Measurements from ENCODE around the gene DCST1.

The DCST1 gene

GRCh38 chr1:155001675-155002463 is 31.8 kb upstream of the DCST1 start:
- peak; percentile 97 for DNase-seq

GRCh38 chr1:155002464-155003226 is 31.0 kb upstream of the DCST1 start, which contains the start of gene ZBTB7B:
ZBTB7B (plus strand) TSS chr1:155002802; CDS start chr1:155014661, 11,859 bp downstream.
- DNase-seq: no peak

- DNase-seq: no peak
Measured at GRCh38 chr1:155003227-155003765, 30.3 kb upstream of the DCST1 start.

- DNase-seq: no peak
Measured at GRCh38 chr1:155003766-155004351, 29.8 kb upstream of the DCST1 start.

GRCh38 chr1:155004352-155005075 is 29.1 kb upstream of the DCST1 start:
- no peak for DNase-seq

- DNase-seq: no peak
Measured at GRCh38 chr1:155005076-155006011, 28.3 kb upstream of the DCST1 start.

- no peak for DNase-seq
Measured at GRCh38 chr1:155006601-155007101, 27.0 kb upstream of the DCST1 start.

- no peak for DNase-seq
Measured at GRCh38 chr1:155007251-155007828, 26.3 kb upstream of the DCST1 start.

GRCh38 chr1:155008015-155008941 is 25.3 kb upstream of the DCST1 start:
- no peak for DNase-seq

GRCh38 chr1:155009221-155009711 is 24.4 kb upstream of the DCST1 start:
- DNase-seq: no peak

- DNase-seq: no peak
Measured at GRCh38 chr1:155009742-155010141, 23.9 kb upstream of the DCST1 start.

- DNase-seq: no peak
Measured at GRCh38 chr1:155010211-155010918, 23.3 kb upstream of the DCST1 start.

- DNase-seq: no peak
Measured at GRCh38 chr1:155011004-155011416, 22.6 kb upstream of the DCST1 start.

GRCh38 chr1:155011437-155012025 is 22.1 kb upstream of the DCST1 start:
- DNase-seq: no peak

- peak; percentile 28 for DNase-seq
Measured at GRCh38 chr1:155012026-155012546, 21.5 kb upstream of the DCST1 start.

GRCh38 chr1:155012776-155013602 is 20.6 kb upstream of the DCST1 start:
- no peak for DNase-seq

- no peak for DNase-seq
Measured at GRCh38 chr1:155013632-155014031, 20.0 kb upstream of the DCST1 start.
